H9 (cell line): ENCODE results near the gene USP5. TPM values are rescaled to one million over a fixed set of nuclear protein-coding genes. Genes with fewer than 3 reads are reported as not detected.
A peak's percentile ranks its signal among the peaks of the same experiment; 100 is the strongest.

Source experiments
- DNase-seq: peaks from one replicate; pipeline ENCODE4 v3.0.0-alpha.2; 2017
- H2AFZ ChIP-seq: one replicate; pipeline ENCODE4 v1.6.1; 2013; ENCODE audit warnings: mild to moderate bottlenecking, low read length, control low read depth, moderate library complexity
- H2AK5ac ChIP-seq: 2 replicates; pipeline ENCODE4 v1.6.1; 2013; ENCODE audit warnings: low read length, control low read depth, mixed read lengths; ENCODE audit not compliant: insufficient read length
- H2BK120ac ChIP-seq: one replicate; pipeline ENCODE4 v1.6.1; 2013; ENCODE audit warnings: low read depth, mild to moderate bottlenecking, low read length, control low read depth, inconsistent platforms; ENCODE audit not compliant: poor library complexity, severe bottlenecking
- H2BK12ac ChIP-seq: 2 replicates; pipeline ENCODE4 v1.6.1; 2013; ENCODE audit warnings: low read length, control low read depth, mixed read lengths, low read depth; ENCODE audit not compliant: insufficient read length
- H2BK15ac ChIP-seq: 2 replicates; pipeline ENCODE4 v1.6.1; 2013; ENCODE audit warnings: low read depth, low read length, control low read depth
- H2BK20ac ChIP-seq: one replicate; pipeline ENCODE4 v1.6.1; 2013; ENCODE audit warnings: low read depth, mild to moderate bottlenecking, low read length, control low read depth, inconsistent platforms; ENCODE audit not compliant: poor library complexity, severe bottlenecking
- H2BK5ac ChIP-seq: 2 replicates; pipeline ENCODE4 v1.6.1; 2013; ENCODE audit warnings: low read length, control low read depth, mixed read lengths; ENCODE audit not compliant: insufficient read length
- H3K14ac ChIP-seq: 2 replicates; pipeline ENCODE4 v1.6.1; 2013; ENCODE audit warnings: low read length, control low read depth; ENCODE audit not compliant: insufficient read depth
- H3K18ac ChIP-seq: 2 replicates; pipeline ENCODE4 v1.6.1; 2013; ENCODE audit warnings: low read depth, mild to moderate bottlenecking, mixed read lengths, low read length, control low read depth; ENCODE audit not compliant: insufficient read length
- H3K23ac ChIP-seq: 2 replicates; pipeline ENCODE4 v1.6.1; 2013; ENCODE audit warnings: low read length, control low read depth, mixed read lengths, low read depth; ENCODE audit not compliant: insufficient read length
- H3K23me2 ChIP-seq: 2 replicates; pipeline ENCODE4 v1.6.1; 2013; ENCODE audit warnings: low read depth, mild to moderate bottlenecking, mixed read lengths, low read length, control low read depth; ENCODE audit not compliant: insufficient read length, poor library complexity, severe bottlenecking
- H3K27ac ChIP-seq: 2 replicates; pipeline ENCODE4 v1.5.1; 2013; ENCODE audit warnings: low read length, control low read depth, mixed read lengths, low read depth; ENCODE audit not compliant: insufficient read length
- H3K27me3 ChIP-seq: 2 replicates; pipeline ENCODE4 v1.6.1; 2013; ENCODE audit warnings: low read length, control low read depth, inconsistent platforms; ENCODE audit not compliant: insufficient read depth
- H3K4ac ChIP-seq: 2 replicates; pipeline ENCODE4 v1.6.1; 2013; ENCODE audit warnings: low read depth, mild to moderate bottlenecking, control low read depth, inconsistent platforms, low read length, moderate library complexity
- H3K4me1 ChIP-seq: 2 replicates; pipeline ENCODE4 v1.6.1; 2013; ENCODE audit warnings: low read length, control low read depth, inconsistent platforms; ENCODE audit not compliant: insufficient read depth
- H3K4me2 ChIP-seq: 2 replicates; pipeline ENCODE4 v1.6.1; 2013; ENCODE audit warnings: low read length, control low read depth, mixed read lengths; ENCODE audit not compliant: insufficient read length, insufficient read depth
- H3K56ac ChIP-seq: 2 replicates; pipeline ENCODE4 v1.6.1; 2013; ENCODE audit warnings: low read depth, mild to moderate bottlenecking, mixed read lengths, low read length, control low read depth; ENCODE audit not compliant: insufficient read length
- H3K79me1 ChIP-seq: 2 replicates; pipeline ENCODE4 v1.6.1; 2013; ENCODE audit warnings: low read depth, mild to moderate bottlenecking, moderate library complexity, low read length, control low read depth, inconsistent platforms; ENCODE audit not compliant: insufficient read depth, poor library complexity, severe bottlenecking
- H3K79me2 ChIP-seq: 2 replicates; pipeline ENCODE4 v1.6.1; 2013; ENCODE audit warnings: low read length, control low read depth, inconsistent platforms; ENCODE audit not compliant: insufficient read depth
- H3K9ac ChIP-seq: 2 replicates; pipeline ENCODE4 v1.6.1; 2013; ENCODE audit warnings: low read length, control low read depth, mixed read lengths; ENCODE audit not compliant: insufficient read length; ENCODE audit errors: extremely low read depth
- H3K9me3 ChIP-seq: one replicate; pipeline ENCODE4 v1.6.1; 2013; ENCODE audit warnings: low read depth, low read length, inconsistent platforms; ENCODE audit not compliant: control insufficient read depth
- H3T11ph ChIP-seq: one replicate; pipeline ENCODE4 v1.6.1; 2013; ENCODE audit warnings: mild to moderate bottlenecking, low read length, control low read depth, inconsistent platforms
- H4K20me1 ChIP-seq: one replicate; pipeline ENCODE4 v1.6.1; 2013; ENCODE audit not compliant: control insufficient read depth, insufficient read length, insufficient read depth
- H4K5ac ChIP-seq: 2 replicates; pipeline ENCODE4 v1.6.1; 2013; ENCODE audit warnings: low read depth, mild to moderate bottlenecking, mixed read lengths, low read length, control low read depth; ENCODE audit not compliant: insufficient read length
- H4K8ac ChIP-seq: replicated peaks from 2 replicates; pipeline ENCODE4 v1.6.1; 2013; ENCODE audit warnings: low read length, control low read depth, mixed read lengths, low read depth; ENCODE audit not compliant: insufficient read length
- H4K91ac ChIP-seq: 2 replicates; pipeline ENCODE4 v1.6.1; 2013; ENCODE audit warnings: low read depth, mild to moderate bottlenecking, moderate library complexity, mixed read lengths, low read length, control low read depth; ENCODE audit not compliant: insufficient read length
- H3K27ac Mint-ChIP-seq, 3 experiments: 2 replicates in 2 of 3; 3 replicates in 1 of 3; pipeline ENCODE4 v1.8.0; 2020 to 2021; ENCODE audit warnings: mixed read lengths in 3 of 3, mild to moderate bottlenecking in 1 of 3, moderate library complexity in 1 of 3
- H3K27me3 Mint-ChIP-seq: 2 replicates; pipeline ENCODE4 v1.8.0; 2021; ENCODE audit warnings: low read depth, mild to moderate bottlenecking, moderate library complexity, mixed read lengths
- H3K36me3 Mint-ChIP-seq, 3 experiments: 2 replicates in 2 of 3; 3 replicates in 1 of 3; pipeline ENCODE4 v1.8.0; 2020 to 2021; ENCODE audit warnings: low read depth in 3 of 3, mixed read lengths in 3 of 3; ENCODE audit not compliant: insufficient read depth in 1 of 3
- H3K4me1 Mint-ChIP-seq, 2 experiments: 2 replicates each; pipeline ENCODE4 v1.8.0; 2020; ENCODE audit warnings: mixed read lengths in 2 of 2
- H3K4me3 Mint-ChIP-seq, 2 experiments: 2 replicates in 1 of 2; 3 replicates in 1 of 2; pipeline ENCODE4 v1.8.0; 2020 to 2021; ENCODE audit warnings: mild to moderate bottlenecking in 2 of 2, mixed read lengths in 2 of 2, moderate library complexity in 1 of 2
- H3K9me3 Mint-ChIP-seq, 2 experiments: 2 replicates in 1 of 2; 3 replicates in 1 of 2; pipeline ENCODE4 v1.8.0; 2020; ENCODE audit warnings: mild to moderate bottlenecking in 2 of 2, mixed read lengths in 2 of 2, moderate library complexity in 1 of 2
- CTCF ChIP-seq: fragments of 200-600 bp; sonication (generic); conservative IDR thresholded peaks from 3 replicates; pipeline ENCODE4 v1.8.0; 2021; ENCODE audit warnings: antibody characterized with exemption, mild to moderate bottlenecking
- WGBS: extraction: QIAGEN DNeasy Blood & Tissue Kit; methylation state at CpG from one replicate; pipeline ENCODE4 v1.1.7; 2013; ENCODE audit warnings: missing lambda C conversion rate, low lambda C conversion rate, mixed read lengths; ENCODE audit not compliant: insufficient read length; ENCODE audit errors: extremely low coverage; 5-methylcytosine and 5-hydroxymethylcytosine counted together
- total RNA-seq: library from RNA; stranded (reverse); gene quantifications from 2 replicates; pipeline ENCODE4 v1.2.1, GENCODE V29; 2021

Gene USP5
- total RNA-seq, 1 experiment from 2014 or later = 143 TPM

GRCh38 chr12:6810758-6811157 lies 41.2 kb upstream of the USP5 start:
- H2AFZ ChIP-seq = no peak overlapping the region
- WGBS = no CpG with 5 or more reads among the region's 1 CpG
- Mint-ChIP-seq H3K27ac (peak overlapping the region in 1 of 3 experiments; percentile 21; a peak in 3 of 7 replicates), H3K4me1 (peaks cover 19 to 25% of the 10 kb centered on the region in 2 experiments), H3K4me3 (no peak overlapping the region), H3K36me3 (peaks cover 0 to 3% (median 0%) of the 10 kb centered on the region in 3 experiments; a peak in 1 of 7 replicates), H3K9me3 (no peaks in the 10 kb centered on the region), H3K27me3 (peaks cover 44% of the 10 kb centered on the region)
- H2BK15ac ChIP-seq = no peak overlapping the region
- no peak overlapping the region for H3K27ac ChIP-seq
- no peak overlapping the region for H2BK120ac ChIP-seq
- H3K14ac ChIP-seq = no peak overlapping the region
- no peaks in the 10 kb centered on the region for H4K20me1 ChIP-seq
- no peak overlapping the region for H3K4ac ChIP-seq
- H3T11ph ChIP-seq = no peak overlapping the region
- H4K8ac ChIP-seq = no peak overlapping the region
- H3K23me2 ChIP-seq = no peaks in the 10 kb centered on the region
- H3K79me1 ChIP-seq = no peaks in the 10 kb centered on the region
- no peak overlapping the region for H2BK12ac ChIP-seq
- H3K23ac ChIP-seq = no peak overlapping the region
- H3K56ac ChIP-seq = no peak overlapping the region
- H3K4me2 ChIP-seq = no peak overlapping the region
- H3K18ac ChIP-seq = no peak overlapping the region
- no peak overlapping the region for H3K9ac ChIP-seq
- H4K91ac ChIP-seq = no peak overlapping the region
- H3K9me3 ChIP-seq = no peaks in the 10 kb centered on the region
- H2BK20ac ChIP-seq = no peak overlapping the region
- H2AK5ac ChIP-seq = no peak overlapping the region
- H4K5ac ChIP-seq = no peak overlapping the region
- H3K79me2 ChIP-seq = no peaks in the 10 kb centered on the region; the same call in 1 of the 2 replicates
- no peak overlapping the region for H2BK5ac ChIP-seq
- peak; percentile 24 for DNase-seq
- peaks cover 2% of the 10 kb centered on the region; the same call in 1 of the 2 replicates for H3K4me1 ChIP-seq
- no peak for TF ChIP-seq CTCF
- H3K27me3 ChIP-seq = no peaks in the 10 kb centered on the region
